ENCODE results near the gene SLC22A12.

- TF ChIP-seq CTCF (IDR thresholded peaks at IDR 0.05; ENCODE audit: extremely low read depth in 1 of 2, insufficient read depth in 1 of 2, low read depth in 1 of 2, low read length in 2 of 2) (no peak), POLR2A (IDR thresholded peaks at IDR 0.05; ENCODE audit: low read depth, low read length) (no peak), POLR2AphosphoS5 (IDR thresholded peaks at IDR 0.05; ENCODE audit: insufficient read depth, low read depth, low read length) (no peak), EZH2 (IDR thresholded peaks at IDR 0.05; ENCODE audit: borderline replicate concordance, low read depth, low read length, severe bottlenecking) (no peak), MAX (IDR thresholded peaks at IDR 0.05; ENCODE audit: insufficient read depth, insufficient read length) (no peak), JUN (IDR thresholded peaks at IDR 0.05; ENCODE audit: borderline replicate concordance, insufficient read depth, insufficient read length, low read depth) (no peak), FOS (IDR thresholded peaks at IDR 0.05; ENCODE audit: borderline replicate concordance, insufficient read depth, low read length) (no peak), MYC (IDR thresholded peaks at IDR 0.05; ENCODE audit: low read depth, low read length) (no peak)
Measured at GRCh38 chr11:64647019-64647779, 56.2 kb downstream of the SLC22A12 start.
